Activated T-helper 2 cell treated with anti-CD3 and anti-CD28 coated beads, Interferon-gamma antibody, Interleukin-2, Interleukin-4, amounts not matched to agents 10 μg/mL and 5 μg/mL and 100 μg/mL, durations not matched to agents 14 hours and 24 hours and 36 hours (primary cell): ENCODE results near the gene PLCB1. TPM values are rescaled to one million over a fixed set of nuclear protein-coding genes. Genes with fewer than 3 reads are reported as not detected.
"Not testable (repeated sequence)": the region's sequence is repeated elsewhere in the genome, so short reads cannot be mapped to it uniquely, and the experiment has no call there.

Source experiments
- DNase-seq: peaks from one replicate; pipeline ENCODE4 v3.0.0; 2021; ENCODE audit warnings: low spot score
- H3K27ac Mint-ChIP-seq: one replicate; pipeline ENCODE4 v1.8.0; 2021; ENCODE audit warnings: mixed read lengths
- H3K27me3 Mint-ChIP-seq: one replicate; pipeline ENCODE4 v1.8.0; 2021; ENCODE audit warnings: low read depth, mixed read lengths
- H3K36me3 Mint-ChIP-seq: one replicate; pipeline ENCODE4 v1.8.0; 2021; ENCODE audit warnings: low read depth, mixed read lengths
- H3K4me1 Mint-ChIP-seq: one replicate; pipeline ENCODE4 v1.8.0; 2021; ENCODE audit warnings: low read depth, mixed read lengths
- H3K4me3 Mint-ChIP-seq: one replicate; pipeline ENCODE4 v1.8.0; 2021; ENCODE audit warnings: low read depth, mild to moderate bottlenecking, moderate library complexity, mixed read lengths
- H3K9me3 Mint-ChIP-seq: one replicate; pipeline ENCODE4 v1.8.0; 2021; ENCODE audit warnings: mixed read lengths
- intact Hi-C: fragments of 100-400 bp; cut with micrococcal nuclease; formaldehyde crosslinking; loops from one replicate; pipeline ENCODE4 v1.15.1; 2023
- total RNA-seq: library from RNA; stranded (reverse); gene quantifications from 2 replicates; pipeline ENCODE4 v1.2.3, GENCODE V29; 2022

The PLCB1 gene
- total RNA-seq, result 2.6 TPM in 2 replicates

DNA sequence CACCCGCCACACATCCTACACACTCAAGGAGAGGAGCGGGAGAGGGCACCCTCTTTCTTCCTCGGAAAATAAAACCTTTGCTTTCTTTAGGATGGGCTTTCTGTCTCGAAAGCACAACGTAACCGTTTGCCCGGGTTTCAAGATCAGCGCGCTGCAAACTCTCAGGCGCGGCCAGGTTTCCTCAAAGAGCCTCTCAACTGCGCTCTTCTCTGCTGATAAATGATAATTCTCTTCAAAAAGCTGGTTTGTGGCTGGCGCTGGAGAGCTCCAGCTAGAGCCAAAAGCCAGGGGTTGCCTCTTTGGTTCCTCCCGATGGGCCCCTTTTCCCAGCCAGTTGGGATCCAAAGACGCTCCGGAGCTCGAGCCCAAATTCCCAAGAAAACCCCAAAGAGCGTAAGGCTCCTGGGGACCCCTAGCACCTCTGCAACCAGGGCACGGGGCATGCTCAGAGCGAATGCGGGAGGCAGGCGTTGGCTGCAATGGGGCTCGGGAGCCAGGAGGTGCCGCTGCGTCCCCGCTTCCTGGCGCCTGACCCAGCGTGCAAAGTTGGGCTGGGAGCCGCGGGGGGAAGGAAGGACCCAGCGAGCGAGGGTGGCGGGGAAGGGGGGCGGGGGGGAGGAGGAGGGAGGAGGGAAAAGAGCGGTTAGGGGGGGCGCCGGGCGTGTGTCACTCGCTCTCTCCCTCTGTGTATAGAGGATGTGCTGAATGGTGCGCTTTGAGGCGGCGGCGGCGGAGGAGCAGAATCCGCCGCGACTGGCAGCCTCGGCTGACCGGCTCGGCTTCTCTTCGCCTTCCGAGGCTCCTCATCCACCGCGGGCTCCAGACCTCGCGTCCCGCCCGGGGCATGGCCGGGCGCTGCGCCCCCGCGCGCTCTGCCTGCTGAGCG, at the start of gene PLCB1:
Gene PLCB1 (plus strand): TSS at position 669 of the 886 bp plus-strand sequence. CDS start 386 bp downstream, outside the sequence.
- Mint-ChIP-seq H3K9me3 (no peaks in the 10 kb centered on the region), H3K4me3 (peak within 1 kb of the TSS; percentile 66), H3K27me3 (peaks cover 51% of the 10 kb centered on the region), H3K27ac (no peak within 1 kb of the TSS), H3K4me1 (peaks cover 11% of the 10 kb centered on the region), H3K36me3 (no peaks in the 10 kb centered on the region)
- peak; percentile 72 for DNase-seq
- intact Hi-C loops, result loop anchor here (1.0 to 10.0 kb wide), 7 partner anchors 55 to 590 kb away; no protein-coding TSS in a partner anchor

DNA sequence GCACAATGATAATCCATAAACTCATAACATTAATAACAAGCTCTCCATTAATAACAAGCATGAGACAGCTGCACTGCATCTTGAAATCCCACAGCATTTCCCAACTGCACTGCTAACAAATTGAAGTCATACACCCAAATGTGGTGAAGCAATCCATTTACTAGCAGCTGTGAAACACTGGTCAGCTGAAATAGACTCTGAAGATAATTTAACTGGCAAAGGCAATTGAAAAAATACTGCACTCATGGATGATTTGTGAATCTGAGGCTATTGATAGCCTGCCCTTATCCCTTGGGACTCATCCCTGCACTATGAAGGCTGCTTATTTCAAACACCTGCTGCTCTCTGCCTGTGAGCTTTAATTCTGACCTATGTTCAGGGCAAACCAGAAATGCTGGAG, 49.1 kb upstream of the PLCB1 start:
- Mint-ChIP-seq H3K4me1 (no peaks in the 10 kb centered on the region), H3K27ac (no peak overlapping the region), H3K27me3 (peaks cover 3% of the 10 kb centered on the region), H3K4me3 (no peak overlapping the region), H3K36me3 (no peaks in the 10 kb centered on the region), H3K9me3 (no peaks in the 10 kb centered on the region)
- intact Hi-C loops, result no loop called here
- DNase-seq, result no peak

DNA sequence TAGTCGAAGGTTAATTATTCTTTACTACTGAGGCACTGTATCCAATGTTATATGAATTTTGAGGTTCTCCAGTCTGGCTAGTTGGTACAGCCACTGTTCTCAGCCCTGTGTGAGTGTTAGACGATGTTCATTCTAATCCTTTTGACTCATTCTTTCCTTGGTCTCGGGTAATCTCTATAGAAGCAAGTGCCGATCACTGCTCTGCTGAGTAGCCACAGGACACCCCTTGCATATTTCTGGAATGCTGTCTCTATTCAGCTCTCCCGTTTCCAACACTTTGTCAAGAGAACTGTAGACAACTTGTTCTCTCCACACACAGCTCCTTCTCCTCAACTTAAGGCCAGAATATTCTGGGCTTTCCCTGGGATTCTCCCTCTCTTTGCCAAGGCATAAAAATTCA, 42.4 kb upstream of the PLCB1 start:
- intact Hi-C loops, result no loop called here
- no peak overlapping the region for H3K4me3 Mint-ChIP-seq
- peaks cover 11% of the 10 kb centered on the region for H3K27me3 Mint-ChIP-seq
- no peak for DNase-seq
- no peaks in the 10 kb centered on the region for H3K36me3 Mint-ChIP-seq
- H3K27ac Mint-ChIP-seq, result no peak overlapping the region
- no peaks in the 10 kb centered on the region for H3K9me3 Mint-ChIP-seq
- no peaks in the 10 kb centered on the region for H3K4me1 Mint-ChIP-seq

DNA sequence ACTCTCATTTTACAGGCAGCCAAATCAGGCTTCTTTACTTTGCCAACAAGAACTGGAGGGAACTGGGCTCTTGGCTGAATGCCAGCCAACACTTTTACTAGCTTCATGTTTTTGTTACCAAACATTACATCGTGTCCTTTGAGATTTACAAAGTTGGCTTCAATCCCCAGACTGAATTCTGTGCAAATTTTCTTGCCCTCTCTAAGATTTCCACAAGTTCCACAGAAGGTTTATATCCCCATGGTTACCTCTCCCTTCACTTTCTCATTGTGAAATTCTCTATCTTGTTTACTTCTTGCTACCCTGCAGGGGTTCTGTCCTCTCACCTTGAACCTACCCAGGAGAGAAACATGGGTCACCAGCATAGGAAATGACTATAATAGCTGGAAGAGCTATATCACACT, 37.6 kb upstream of the PLCB1 start:
- Mint-ChIP-seq H3K9me3 (no peaks in the 10 kb centered on the region), H3K27me3 (peaks cover 5% of the 10 kb centered on the region), H3K4me3 (no peak overlapping the region), H3K4me1 (no peaks in the 10 kb centered on the region), H3K36me3 (no peaks in the 10 kb centered on the region), H3K27ac (no peak overlapping the region)
- intact Hi-C loops, result no loop called here
- DNase-seq, result no peak

DNA sequence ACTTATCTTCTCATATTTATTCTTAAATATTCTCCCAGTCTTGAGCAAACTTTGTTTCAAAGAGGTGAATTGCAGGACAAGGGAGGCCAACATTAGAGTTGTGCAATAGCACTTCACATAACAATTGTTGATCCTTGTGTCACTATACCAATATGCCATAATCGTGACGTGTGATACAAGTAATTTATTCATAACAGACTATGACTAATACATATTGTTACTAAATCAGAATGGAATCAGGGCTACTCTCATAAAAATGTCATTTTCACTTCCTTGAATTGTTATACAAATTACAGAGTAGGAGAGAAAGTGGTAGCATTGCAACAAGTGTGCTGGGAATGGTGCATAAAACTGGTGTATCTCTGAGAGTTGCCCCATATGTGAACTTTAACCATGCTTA, 37.2 kb upstream of the PLCB1 start:
- intact Hi-C loops, result no loop called here
- Mint-ChIP-seq H3K4me3 (no peak overlapping the region), H3K27me3 (peaks cover 3% of the 10 kb centered on the region), H3K9me3 (no peaks in the 10 kb centered on the region), H3K4me1 (no peaks in the 10 kb centered on the region), H3K27ac (no peak overlapping the region), H3K36me3 (no peaks in the 10 kb centered on the region)
- no peak for DNase-seq

DNA sequence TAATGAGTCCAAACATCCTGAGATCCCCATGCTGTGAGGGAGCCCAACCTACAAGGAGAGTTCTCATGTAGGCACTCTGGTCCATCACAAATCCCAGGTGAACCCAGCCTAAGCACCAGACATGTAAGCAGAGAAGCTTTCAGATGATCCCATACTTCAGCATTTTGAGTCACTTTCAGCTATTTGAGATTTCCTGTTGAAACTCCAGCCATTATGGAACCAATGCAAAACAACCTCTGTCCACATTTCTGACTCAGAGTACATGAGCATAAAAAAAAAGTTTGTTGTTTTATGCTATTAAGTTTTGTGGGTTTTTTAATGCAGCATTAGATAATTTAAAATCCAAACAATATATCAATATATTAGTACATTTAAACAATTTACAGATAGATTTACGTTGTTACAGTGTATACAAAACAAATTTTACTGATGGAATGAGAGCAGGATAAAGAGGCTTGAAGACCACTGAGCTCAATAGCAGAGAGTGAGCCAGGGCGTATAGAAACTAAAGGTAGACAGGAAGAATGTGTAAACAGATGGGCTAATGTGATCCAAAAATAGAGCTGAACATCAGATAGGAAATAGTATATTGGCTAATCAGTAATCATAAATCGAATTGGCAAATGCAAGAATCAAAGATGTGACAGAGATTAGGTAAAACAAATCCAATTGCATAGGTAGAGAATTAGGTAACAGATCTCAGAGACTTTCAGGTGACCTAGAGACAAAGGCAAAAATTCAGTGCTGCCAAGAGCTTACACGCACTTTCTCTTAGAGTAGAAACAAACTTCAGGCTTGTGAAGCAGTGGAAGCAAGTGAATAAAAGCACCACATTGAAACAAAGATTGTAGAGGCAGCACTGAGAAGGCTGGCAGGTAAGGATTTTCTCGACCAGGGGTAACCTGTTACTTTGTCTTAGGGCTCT, 36.2 kb upstream of the PLCB1 start:
- H3K27ac Mint-ChIP-seq, result no peak overlapping the region

DNA sequence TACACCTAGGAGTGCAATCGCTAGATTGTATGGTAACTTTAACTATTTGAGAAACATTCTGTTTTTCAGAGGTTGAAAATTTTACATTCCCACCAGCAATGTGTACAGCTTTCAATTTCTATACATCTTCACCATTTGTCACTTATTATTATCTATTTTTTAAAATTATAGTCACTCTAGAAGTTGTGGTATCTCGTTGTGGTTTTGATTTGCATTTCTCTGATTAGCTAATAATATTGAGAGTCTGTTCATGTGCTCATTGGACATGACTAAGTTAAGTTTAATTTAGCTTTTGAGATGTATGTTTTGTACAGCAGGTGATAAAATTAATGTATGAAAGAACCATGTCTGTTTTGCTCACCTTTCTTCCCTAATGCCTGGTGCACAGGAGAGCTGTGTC, 34.8 kb upstream of the PLCB1 start:
- H3K27ac Mint-ChIP-seq, result no peak overlapping the region
- peaks cover 1% of the 10 kb centered on the region for H3K27me3 Mint-ChIP-seq
- DNase-seq, result no peak
- H3K36me3 Mint-ChIP-seq, result no peaks in the 10 kb centered on the region
- H3K9me3 Mint-ChIP-seq, result no peaks in the 10 kb centered on the region
- intact Hi-C loops, result no loop called here
- no peaks in the 10 kb centered on the region for H3K4me1 Mint-ChIP-seq
- no peak overlapping the region for H3K4me3 Mint-ChIP-seq

More for the DNA sequence above, 36.2 kb upstream of the PLCB1 start:
- peaks cover 2% of the 10 kb centered on the region for H3K27me3 Mint-ChIP-seq
- H3K36me3 Mint-ChIP-seq, result no peaks in the 10 kb centered on the region
- DNase-seq, result no peak
- intact Hi-C loops, result no loop called here
- no peaks in the 10 kb centered on the region for H3K9me3 Mint-ChIP-seq
- H3K4me1 Mint-ChIP-seq, result no peaks in the 10 kb centered on the region
- H3K4me3 Mint-ChIP-seq, result no peak overlapping the region

DNA sequence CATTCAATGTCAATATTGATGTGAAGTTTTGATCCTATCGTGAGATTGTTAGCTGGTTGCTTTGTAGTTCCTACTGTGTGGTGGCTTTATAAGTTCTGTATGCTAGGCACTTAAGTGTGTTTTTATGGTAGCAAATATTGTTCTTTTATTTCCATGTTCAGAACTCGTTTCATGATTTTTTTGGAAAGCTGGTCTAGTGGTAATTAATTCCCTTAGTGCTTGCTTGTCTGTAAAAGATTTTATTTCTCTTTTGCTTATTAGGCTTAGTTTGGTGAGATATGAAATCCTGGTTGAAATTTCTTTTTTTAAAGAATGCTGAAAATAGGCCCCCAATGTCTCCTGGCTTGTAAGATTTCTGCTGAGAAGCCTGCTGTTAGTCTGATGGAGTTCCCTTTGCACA, 27.8 kb upstream of the PLCB1 start:
- H3K36me3 Mint-ChIP-seq, result no peaks in the 10 kb centered on the region
- H3K9me3 Mint-ChIP-seq, result peaks cover 11% of the 10 kb centered on the region
- H3K4me1 Mint-ChIP-seq, result no peaks in the 10 kb centered on the region
- H3K4me3 Mint-ChIP-seq, result no peak overlapping the region
- no peak overlapping the region for H3K27ac Mint-ChIP-seq
- H3K27me3 Mint-ChIP-seq, result peaks cover 5% of the 10 kb centered on the region
- no peak for DNase-seq
- intact Hi-C loops, result no loop called here

DNA sequence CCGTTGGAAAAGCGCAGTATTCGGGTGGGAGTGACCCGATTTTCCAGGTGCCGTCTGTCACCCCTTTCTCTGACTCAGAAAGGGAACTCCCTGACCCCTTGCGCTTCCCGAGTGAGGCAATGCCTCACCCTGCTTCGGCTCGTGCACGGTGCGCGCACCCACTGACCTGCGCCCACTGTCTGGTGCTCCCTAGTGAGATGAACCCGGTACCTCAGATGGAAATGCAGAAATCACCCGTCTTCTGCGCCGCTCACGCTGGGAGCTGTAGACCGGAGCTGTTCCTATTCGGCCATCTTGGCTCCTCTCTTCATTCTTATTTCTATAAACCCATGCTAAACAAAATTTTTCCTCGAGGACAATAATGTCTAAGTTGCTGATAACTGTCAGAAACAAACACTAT, 17.5 kb upstream of the PLCB1 start:
- H3K4me3 Mint-ChIP-seq, H3K9me3 Mint-ChIP-seq, intact Hi-C loops, DNase-seq, H3K4me1 Mint-ChIP-seq, H3K36me3 Mint-ChIP-seq, H3K27me3 Mint-ChIP-seq, H3K27ac Mint-ChIP-seq: not testable (repeated sequence)

DNA sequence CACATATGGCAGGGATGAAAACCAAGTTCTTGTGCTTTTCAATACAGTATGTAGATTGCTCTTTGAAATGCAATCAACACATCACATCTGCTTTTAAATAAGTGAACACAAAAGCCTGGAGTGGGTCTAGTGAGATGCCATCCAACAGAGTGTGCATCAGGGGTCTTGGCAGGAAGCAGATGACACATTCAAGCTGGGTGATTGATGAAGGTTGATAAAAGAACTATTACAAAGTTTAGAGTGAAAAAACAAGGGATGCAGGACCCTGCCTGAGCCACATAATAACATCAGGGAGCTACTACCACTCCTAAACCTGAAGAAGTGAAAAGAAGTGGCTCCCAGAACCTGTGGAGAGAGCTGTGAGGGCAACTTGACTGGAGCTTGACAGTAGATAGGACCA, 16.6 kb upstream of the PLCB1 start:
- H3K27ac Mint-ChIP-seq, result no peak overlapping the region
- no peak overlapping the region for H3K4me3 Mint-ChIP-seq
- no peaks in the 10 kb centered on the region for H3K4me1 Mint-ChIP-seq
- H3K27me3 Mint-ChIP-seq, result peaks cover 11% of the 10 kb centered on the region
- intact Hi-C loops, result no loop called here
- DNase-seq, result no peak
- no peaks in the 10 kb centered on the region for H3K9me3 Mint-ChIP-seq
- no peaks in the 10 kb centered on the region for H3K36me3 Mint-ChIP-seq

DNA sequence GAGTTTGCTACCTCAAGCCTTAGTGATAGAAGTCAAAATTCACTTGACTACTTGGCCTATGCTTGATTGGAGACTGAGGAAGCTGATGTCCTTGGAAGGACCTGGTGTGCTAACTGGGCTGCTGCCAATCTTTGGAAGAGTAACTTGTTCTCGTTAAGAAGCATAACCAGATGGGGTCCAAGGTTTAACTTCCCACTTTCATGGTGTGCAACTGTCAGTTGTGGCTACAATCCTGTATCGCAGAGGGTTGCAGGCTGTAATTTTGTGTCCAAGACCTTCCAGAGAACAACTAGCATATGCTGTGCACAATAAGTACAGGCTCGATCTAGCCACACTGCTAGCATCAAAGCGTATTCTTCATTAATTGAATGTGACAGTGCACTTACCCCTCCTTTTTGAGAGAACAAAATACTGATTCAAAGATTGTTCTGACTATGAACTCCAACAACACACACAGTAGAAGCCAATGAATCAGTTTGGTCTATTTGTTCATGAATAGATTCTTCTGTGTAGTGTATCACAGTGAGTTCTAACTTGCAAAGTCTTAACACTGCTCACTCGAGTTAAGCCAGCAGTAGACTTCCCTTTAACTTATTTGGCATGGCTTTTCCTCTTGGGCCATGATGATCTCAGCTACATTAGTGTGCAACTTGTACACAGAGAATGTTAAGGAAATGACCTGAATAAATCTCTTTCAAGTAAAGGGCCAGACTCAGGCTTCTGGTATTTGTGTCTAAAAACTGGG, 15.8 kb upstream of the PLCB1 start:
- no peaks in the 10 kb centered on the region for H3K4me1 Mint-ChIP-seq
- intact Hi-C loops, result no loop called here

DNA sequence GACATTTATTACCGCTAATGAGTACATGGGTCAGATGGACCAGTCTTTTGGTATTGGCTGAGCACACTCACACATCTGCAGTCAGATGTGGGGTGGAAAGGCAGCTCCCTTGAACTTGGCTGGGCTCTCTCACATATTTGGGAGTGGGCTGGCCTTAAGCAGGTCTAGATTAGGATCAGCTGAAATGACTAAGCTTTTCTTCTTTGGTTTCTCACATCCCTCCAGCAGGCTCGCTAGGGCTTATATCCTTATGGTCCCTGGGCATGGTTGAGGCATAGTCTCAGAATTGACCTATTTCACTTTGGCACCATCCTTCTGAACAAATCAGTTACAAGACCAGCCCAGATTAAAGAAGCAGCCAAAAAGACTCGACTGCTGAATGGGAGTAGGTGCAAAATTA, 14.4 kb upstream of the PLCB1 start:
- H3K4me3 Mint-ChIP-seq, result no peak overlapping the region

More for the DNA sequence above, 15.8 kb upstream of the PLCB1 start:
- Mint-ChIP-seq H3K9me3 (no peaks in the 10 kb centered on the region), H3K27me3 (peaks cover 15% of the 10 kb centered on the region), H3K27ac (no peak overlapping the region), H3K4me3 (no peak overlapping the region), H3K36me3 (no peaks in the 10 kb centered on the region)
- no peak for DNase-seq

More for the DNA sequence above, 14.4 kb upstream of the PLCB1 start:
- no peak overlapping the region for H3K27ac Mint-ChIP-seq
- H3K27me3 Mint-ChIP-seq, result peaks cover 17% of the 10 kb centered on the region
- H3K36me3 Mint-ChIP-seq, result no peaks in the 10 kb centered on the region
- intact Hi-C loops, result no loop called here
- no peaks in the 10 kb centered on the region for H3K9me3 Mint-ChIP-seq
- DNase-seq, result no peak
- H3K4me1 Mint-ChIP-seq, result no peaks in the 10 kb centered on the region
